Endothelial cell of umbilical vein (primary cell): Measurements from ENCODE around the gene ACAD8.
A peak's percentile ranks its signal among the peaks of the same experiment; 100 is the strongest.

ENCODE experiments used
- JUN ChIP-seq: IDR thresholded peaks from 2 replicates; pipeline ENCODE4 v1.6.1; 2011; ENCODE audit warnings: borderline replicate concordance, low read depth; ENCODE audit not compliant: insufficient read length, insufficient read depth
- POLR2A ChIP-seq: IDR thresholded peaks from 2 replicates; pipeline ENCODE4 v1.6.1; 2012; ENCODE audit warnings: low read depth, mild to moderate bottlenecking, control low read depth, low read length
- POLR2AphosphoS5 ChIP-seq: IDR thresholded peaks from 2 replicates; pipeline ENCODE4 v1.6.1; 2012; ENCODE audit warnings: low read depth, mild to moderate bottlenecking, control low read depth, low read length, moderate library complexity; ENCODE audit not compliant: insufficient read depth
- TF ChIP-seq, protein P1 (sequence below), 2 donors: IDR thresholded peaks; 1 replicate in 1 of 2; 2 replicates in 1 of 2; pipeline ENCODE4 v1.5.1; 2011; ENCODE audit warnings: low read length in 2 of 2, mild to moderate bottlenecking in 2 of 2, moderate library complexity in 2 of 2, control low read depth in 1 of 2, inconsistent platforms in 1 of 2, low read depth in 1 of 2; ENCODE audit not compliant: insufficient read depth in 1 of 2; ENCODE audit errors: extremely low read depth in 1 of 2
- TF ChIP-seq, protein P2 (sequence below): IDR thresholded peaks from 2 replicates; pipeline ENCODE4 v1.6.1; 2011; ENCODE audit not compliant: insufficient read depth, insufficient read length

DNA sequence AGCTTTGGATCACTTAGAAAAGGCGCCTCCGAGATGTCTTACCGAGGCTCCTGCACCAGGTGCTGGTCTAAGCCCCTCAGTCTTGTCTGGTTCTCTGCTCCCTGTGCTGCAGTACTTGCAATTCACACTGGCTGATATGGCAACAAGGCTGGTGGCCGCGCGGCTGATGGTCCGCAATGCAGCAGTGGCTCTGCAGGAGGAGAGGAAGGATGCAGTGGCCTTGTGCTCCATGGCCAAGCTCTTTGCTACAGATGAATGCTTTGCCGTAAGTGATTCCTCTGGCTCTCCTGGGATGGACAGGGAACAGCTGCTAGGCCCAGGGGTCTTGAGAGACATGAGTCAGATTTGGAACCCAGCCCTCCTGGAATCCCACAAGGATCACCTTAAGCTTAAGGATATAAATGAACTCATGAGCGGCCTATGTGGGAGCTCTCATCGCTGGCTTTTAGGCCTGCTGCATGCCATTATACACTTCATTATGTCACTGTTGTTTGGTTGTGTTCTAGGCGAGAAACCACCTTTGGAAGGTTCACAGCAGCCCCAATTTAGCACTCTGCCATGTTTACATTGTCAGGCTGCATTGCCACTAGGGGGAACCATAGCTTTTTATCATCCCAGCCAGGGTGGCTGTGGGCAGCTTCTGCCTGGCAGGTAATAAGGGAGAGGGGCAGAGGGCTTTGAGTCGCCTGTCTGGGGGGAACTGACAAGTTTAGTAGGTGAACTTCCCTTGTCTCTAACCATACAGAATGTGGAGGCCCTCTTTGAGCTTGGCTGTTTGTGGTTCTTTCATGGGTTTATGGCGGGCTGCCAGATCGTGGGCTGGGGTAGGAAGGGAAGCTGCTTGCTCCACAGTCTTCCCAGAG is 8.5 kb downstream of the ACAD8 start:
- TF ChIP-seq, protein P1, sequence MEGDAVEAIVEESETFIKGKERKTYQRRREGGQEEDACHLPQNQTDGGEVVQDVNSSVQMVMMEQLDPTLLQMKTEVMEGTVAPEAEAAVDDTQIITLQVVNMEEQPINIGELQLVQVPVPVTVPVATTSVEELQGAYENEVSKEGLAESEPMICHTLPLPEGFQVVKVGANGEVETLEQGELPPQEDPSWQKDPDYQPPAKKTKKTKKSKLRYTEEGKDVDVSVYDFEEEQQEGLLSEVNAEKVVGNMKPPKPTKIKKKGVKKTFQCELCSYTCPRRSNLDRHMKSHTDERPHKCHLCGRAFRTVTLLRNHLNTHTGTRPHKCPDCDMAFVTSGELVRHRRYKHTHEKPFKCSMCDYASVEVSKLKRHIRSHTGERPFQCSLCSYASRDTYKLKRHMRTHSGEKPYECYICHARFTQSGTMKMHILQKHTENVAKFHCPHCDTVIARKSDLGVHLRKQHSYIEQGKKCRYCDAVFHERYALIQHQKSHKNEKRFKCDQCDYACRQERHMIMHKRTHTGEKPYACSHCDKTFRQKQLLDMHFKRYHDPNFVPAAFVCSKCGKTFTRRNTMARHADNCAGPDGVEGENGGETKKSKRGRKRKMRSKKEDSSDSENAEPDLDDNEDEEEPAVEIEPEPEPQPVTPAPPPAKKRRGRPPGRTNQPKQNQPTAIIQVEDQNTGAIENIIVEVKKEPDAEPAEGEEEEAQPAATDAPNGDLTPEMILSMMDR (IDR thresholded peaks at IDR 0.05; ENCODE audit: extremely low read depth in 1 of 2, insufficient read depth in 1 of 2, low read depth in 1 of 2, low read length in 2 of 2) = peak; percentile 49 to 59
- TF ChIP-seq POLR2A (no peak), JUN (no peak), POLR2AphosphoS5 (no peak)
- TF ChIP-seq, protein P2, sequence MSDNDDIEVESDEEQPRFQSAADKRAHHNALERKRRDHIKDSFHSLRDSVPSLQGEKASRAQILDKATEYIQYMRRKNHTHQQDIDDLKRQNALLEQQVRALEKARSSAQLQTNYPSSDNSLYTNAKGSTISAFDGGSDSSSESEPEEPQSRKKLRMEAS = no peak
